ENCODE data around the gene IL12A.

Gene IL12A

GRCh38 chr3:159988617-159989271 is at the start of gene IL12A:
IL12A (plus strand) TSS chr3:159988835.
- Histone ChIP-seq H3K4me3 (peak within 1 kb of the TSS; percentile 48 to 69 (median 60)), H3K27ac (peak within 1 kb of the TSS in 10 of 21 experiments; percentile 13 to 71 (median 38))

- Histone ChIP-seq H3K4me3 (no peak overlapping the region), H3K27ac (no peak overlapping the region)
Observed at GRCh38 chr3:159941038-159942000, 47.3 kb upstream of the IL12A start.

- Histone ChIP-seq H3K27ac (no peak overlapping the region), H3K4me3 (no peak overlapping the region)
Observed at GRCh38 chr3:159944781-159945180, 43.9 kb upstream of the IL12A start.

DNA sequence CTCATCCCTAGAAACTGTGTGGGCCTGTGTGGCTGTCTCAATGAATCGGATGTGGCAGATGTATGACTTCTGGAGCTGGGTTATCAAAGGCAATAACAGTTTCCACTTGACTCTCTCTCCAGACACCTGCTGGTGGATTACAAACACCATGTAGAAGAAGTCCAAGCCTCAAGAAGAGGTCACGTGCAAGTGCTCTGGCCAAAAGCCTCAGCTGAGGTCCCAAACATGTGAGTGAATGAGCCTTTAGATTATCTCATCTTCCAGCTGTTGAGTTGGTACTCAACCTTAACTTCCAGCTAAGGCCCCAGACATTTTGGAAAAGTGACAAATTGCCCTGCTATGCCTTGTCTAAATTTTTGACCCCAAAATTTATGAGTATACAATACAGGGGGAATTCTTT is 42.7 kb upstream of the IL12A start:
- no peak overlapping the region for H3K27ac ChIP-seq

GRCh38 chr3:159947220-159947619 is 41.4 kb upstream of the IL12A start:
- H3K4me3 ChIP-seq: no peak overlapping the region
- no peak overlapping the region for H3K27ac ChIP-seq

More for the DNA sequence above, 42.7 kb upstream of the IL12A start:
- H3K4me3 ChIP-seq: no peak overlapping the region

DNA sequence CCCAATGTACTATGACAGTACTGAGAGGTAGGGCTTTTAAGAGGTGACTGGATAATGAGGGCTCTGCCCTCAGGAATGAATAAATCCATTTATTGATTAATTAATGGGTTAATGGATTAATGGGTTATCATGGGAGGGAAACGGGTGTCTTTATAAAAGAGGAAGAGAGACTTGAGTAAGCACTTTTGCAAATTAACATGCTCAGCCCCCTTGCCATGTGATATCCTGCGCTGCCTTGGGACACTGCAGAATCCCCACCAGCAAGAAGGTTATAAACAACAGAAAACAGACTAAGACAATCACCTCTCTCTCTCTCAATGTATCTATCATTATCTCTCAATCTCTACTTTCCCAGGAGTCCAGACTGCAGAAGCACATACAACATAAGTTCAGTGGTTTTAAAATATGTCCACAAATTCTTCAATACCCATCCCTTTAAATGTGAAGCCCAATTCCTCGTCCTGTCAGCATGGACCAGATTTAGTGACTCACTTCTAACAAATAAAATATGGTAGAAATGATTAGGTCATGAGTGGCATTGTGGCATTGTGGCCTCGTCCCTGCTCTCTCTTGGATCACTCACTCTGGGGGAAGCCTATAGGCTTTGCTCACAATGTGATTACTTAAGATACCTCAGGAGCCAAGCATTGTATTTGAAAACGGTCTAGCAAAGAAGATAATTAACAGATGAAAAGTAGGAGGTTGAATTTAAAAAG is 40.0 kb upstream of the IL12A start:
- Histone ChIP-seq H3K27ac (no peak overlapping the region), H3K4me3 (no peak overlapping the region)

DNA sequence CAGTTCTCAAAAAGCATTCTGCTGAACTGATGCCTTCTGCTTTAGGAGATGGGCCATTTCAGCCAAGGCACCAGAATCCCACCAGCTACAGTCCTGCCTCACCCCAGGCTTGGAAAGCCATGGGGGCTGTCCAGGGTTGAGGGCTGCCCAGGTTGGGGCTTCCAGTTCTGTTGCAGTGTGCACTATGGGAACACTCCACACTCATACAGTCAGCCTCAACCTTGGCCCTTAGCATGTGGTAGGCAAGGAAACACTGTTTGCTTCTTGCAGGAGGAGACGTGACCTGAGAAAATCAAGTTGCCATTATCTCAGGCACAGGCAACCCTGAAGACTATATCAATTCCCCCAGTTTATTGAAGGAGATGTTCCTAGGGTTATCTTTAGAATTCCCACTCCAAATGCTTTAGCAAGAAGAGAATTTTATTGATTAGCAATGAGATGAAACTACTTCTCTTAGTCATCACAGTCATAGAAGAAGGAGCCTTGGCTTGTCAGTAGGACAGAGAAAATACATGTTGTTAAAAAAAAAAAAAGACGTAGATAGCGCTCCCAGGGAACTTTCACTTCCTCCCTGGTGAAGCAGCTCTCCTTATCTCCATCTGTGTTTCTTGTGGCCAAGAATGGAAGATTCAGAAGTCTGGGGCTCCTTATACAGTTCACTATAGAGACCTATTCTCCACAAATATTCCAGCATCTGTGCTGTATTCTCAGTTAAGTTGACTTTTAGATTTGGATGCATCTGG is 38.3 kb upstream of the IL12A start:
- no peak overlapping the region for H3K4me3 ChIP-seq
- no peak overlapping the region for H3K27ac ChIP-seq

DNA sequence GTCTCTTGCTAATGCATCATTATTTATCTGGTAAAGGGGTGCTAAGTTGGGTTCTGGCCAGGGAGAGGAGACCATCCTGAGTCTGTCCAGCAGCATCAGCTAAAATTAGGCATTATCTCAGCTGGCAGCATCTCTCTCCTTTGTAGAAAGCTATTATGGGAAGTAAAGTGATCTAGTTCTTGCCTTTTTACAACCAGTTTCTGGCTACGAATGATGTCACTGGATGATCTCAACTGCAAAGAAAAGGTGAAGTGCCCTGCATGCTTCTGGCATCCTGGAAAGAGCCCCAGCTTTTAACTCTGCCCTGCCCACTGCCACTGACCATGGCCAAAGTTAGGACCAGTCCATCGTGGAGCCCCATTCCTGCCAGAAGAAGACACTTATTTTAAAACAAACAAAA is 37.1 kb upstream of the IL12A start:
- Histone ChIP-seq H3K4me3 (no peak overlapping the region), H3K27ac (no peak overlapping the region)

DNA sequence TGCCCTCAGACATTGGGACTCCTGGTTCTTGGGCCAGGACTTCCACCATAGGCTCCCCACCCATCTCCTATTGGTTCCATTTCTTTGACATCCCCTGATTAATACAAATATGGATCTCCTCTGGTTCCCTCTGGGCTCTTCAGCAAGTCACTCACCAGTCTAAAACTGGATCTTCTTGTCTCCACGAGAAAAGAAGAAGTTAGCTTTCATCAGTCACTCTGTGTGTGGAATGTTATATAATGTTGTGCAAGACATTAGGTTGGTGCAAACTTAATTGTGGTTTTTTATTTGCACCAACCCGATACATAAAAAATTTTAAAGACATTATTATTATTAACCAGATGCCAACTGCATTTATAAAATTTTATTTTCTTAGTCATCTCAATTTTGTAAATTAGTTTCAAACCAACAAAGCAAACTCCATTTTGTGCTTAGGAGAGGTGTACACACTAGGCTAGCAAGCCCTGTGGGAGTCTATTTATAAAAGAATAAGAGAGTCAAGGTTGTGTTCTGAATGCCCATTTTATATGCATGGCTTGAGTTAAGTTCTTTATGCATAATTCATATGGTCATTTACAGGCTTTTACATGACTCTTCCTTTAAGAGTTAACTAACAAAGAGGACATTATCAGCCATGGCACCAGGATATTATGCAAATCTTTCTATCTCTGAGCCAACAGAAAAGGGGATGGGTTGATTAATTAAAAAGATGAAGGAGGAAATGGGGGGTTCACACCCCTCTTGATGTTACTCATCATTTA is 35.1 kb upstream of the IL12A start:
- H3K4me3 ChIP-seq: no peak overlapping the region
- H3K27ac ChIP-seq: no peak overlapping the region

GRCh38 chr3:159960188-159961148 is 28.2 kb upstream of the IL12A start:
- Histone ChIP-seq H3K4me3 (no peak overlapping the region), H3K27ac (no peak overlapping the region)

- Histone ChIP-seq H3K4me3 (no peak overlapping the region), H3K27ac (no peak overlapping the region)
Observed at GRCh38 chr3:159964166-159964973, 24.3 kb upstream of the IL12A start.

DNA sequence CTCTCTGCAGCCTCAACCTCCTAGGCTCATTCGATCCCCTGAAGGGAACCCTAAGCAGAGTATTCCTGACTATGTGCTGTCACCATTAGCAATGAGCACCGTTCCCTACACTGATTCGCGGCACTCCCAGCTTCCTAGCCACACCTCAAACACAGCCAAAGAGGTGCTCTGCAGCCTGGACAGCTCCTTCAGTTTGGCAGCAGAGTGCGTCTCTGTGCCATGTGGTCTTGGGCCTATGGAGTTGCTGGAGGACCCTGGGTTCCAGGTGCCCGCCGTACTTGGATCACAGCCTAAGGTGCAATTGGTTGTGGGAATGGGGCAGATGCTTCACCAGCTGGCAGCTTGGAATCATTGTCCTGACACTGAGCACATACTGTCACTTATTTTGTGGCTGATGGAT is 17.3 kb upstream of the IL12A start:
- H3K27ac ChIP-seq: no peak overlapping the region
- H3K4me3 ChIP-seq: no peak overlapping the region

- Histone ChIP-seq H3K4me3 (no peak overlapping the region), H3K27ac (no peak overlapping the region)
Observed at GRCh38 chr3:159977295-159977694, 11.3 kb upstream of the IL12A start.

DNA sequence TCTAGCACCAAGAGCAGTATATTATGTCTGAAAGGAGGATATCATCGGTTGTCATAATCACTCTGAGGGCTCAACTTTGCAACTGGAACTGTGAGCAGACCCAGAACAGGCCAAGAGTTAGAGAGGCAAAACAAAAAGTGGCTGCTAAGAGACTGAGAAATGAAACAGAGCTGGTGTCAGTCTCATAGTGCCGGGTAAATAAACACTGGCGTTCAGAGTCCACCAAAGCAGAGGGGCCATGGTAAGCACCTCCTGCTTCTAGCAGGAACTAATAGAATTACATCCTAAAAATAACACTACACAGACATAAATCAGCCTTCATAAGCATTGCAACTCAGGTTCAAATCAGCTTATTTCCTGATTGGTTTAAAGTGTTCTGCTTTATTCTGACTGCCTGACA is 10.3 kb upstream of the IL12A start:
- Histone ChIP-seq H3K27ac (no peak overlapping the region), H3K4me3 (no peak overlapping the region)

DNA sequence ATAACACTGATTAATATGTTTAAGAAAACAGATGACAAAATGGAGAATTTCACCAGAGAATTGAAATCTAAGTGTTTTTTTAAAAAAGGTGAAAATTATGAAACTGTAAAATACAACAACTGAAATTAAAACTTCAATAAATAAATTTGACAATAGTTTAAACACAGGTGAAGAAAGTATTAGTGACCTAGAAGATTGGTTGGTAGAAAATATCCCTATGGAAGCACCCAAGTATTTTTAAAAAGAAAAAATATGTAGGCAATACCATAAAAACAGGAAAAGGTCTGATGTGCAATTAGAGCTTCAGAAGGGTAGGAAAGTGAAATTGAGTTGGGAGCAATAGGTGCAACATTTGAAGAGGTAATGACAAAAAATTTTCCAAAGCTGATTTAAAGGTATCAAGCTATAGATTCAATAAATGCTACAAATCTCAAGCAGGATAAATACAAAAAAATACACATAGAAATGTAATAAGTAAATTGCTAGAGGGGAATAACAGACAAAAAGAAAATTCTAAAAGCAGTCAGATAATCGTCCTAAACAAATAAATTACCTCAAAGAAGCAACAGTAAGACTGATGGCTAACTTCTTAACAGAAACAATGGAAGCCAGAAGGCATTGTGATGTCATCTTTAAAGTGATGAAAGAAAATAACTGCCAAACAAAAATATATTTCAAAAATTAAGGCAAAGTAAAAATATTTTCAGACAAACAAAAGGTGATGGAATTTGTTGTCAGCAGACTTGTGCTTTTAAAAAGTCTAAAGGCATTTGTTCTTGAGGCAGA is 9.5 kb upstream of the IL12A start:
- Histone ChIP-seq H3K4me3 (no peak overlapping the region), H3K27ac (no peak overlapping the region)

- H3K27ac ChIP-seq: no peak overlapping the region
- H3K4me3 ChIP-seq: no peak overlapping the region
Observed at GRCh38 chr3:159982442-159982974, 6.1 kb upstream of the IL12A start.
